Effector memory CD4-positive, alpha-beta T cell (primary cell): Measurements from ENCODE around the gene CAPG.

Experiments used
- DNase-seq, 3 donors: peaks; one replicate each; pipeline ENCODE4 v3.0.0-alpha.2; 2020
- H3K27ac ChIP-seq: 2 replicates; pipeline ENCODE4 v1.7.0; 2013; ENCODE audit warnings: mild to moderate bottlenecking, low read length, moderate library complexity; ENCODE audit not compliant: insufficient read depth, poor library complexity, severe bottlenecking
- H3K27me3 ChIP-seq: replicated peaks from 2 replicates; pipeline ENCODE4 v1.7.0; 2013; ENCODE audit warnings: mild to moderate bottlenecking, low read length; ENCODE audit not compliant: insufficient read depth, control insufficient read depth, poor library complexity, severe bottlenecking
- H3K36me3 ChIP-seq: 2 replicates; pipeline ENCODE4 v1.7.0; 2013; ENCODE audit warnings: mild to moderate bottlenecking, low read length, moderate library complexity; ENCODE audit not compliant: control insufficient read depth, insufficient read depth
- H3K4me1 ChIP-seq: 2 replicates; pipeline ENCODE4 v1.7.0; 2013; ENCODE audit warnings: low read length, mild to moderate bottlenecking; ENCODE audit not compliant: control insufficient read depth, insufficient read depth, poor library complexity, severe bottlenecking
- H3K4me3 ChIP-seq: 2 replicates; pipeline ENCODE4 v1.7.0; 2013; ENCODE audit warnings: low read length, low read depth, mild to moderate bottlenecking; ENCODE audit not compliant: insufficient read depth, poor library complexity, severe bottlenecking
- H3K9me3 ChIP-seq: 2 replicates; pipeline ENCODE4 v1.7.0; 2013; ENCODE audit warnings: mild to moderate bottlenecking, low read length, moderate library complexity; ENCODE audit not compliant: control insufficient read depth

Gene CAPG

DNA sequence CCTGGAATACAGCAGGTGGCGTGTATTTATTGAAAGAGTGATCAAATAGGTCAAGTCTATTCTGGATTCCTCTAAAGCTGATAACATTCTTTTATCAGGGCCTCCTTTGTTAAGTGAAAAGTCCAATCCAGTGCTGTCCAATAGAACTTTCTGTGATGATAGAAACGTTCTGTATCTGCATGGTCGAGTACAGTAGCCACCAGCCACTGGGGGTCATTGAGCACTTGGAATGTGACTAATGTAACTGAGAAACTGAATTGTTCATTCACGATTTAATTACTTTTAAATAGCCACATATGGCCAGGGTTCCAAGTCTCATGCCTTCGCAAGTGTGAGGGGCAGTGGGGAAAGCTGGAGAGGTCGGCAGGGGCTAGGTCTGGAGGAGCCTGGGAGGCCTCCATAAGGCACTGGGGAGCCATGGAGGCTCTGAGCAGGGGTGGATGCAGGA lies 28.9 kb upstream of the CAPG start:
- H3K36me3 ChIP-seq: no peaks in the 10 kb centered on the region
- H3K27me3 ChIP-seq: no peaks in the 10 kb centered on the region
- DNase-seq: no peak
- H3K4me3 ChIP-seq: no peak overlapping the region
- no peaks in the 10 kb centered on the region for H3K9me3 ChIP-seq
- H3K4me1 ChIP-seq: peaks cover 16% of the 10 kb centered on the region
- H3K27ac ChIP-seq: no peak overlapping the region

DNA sequence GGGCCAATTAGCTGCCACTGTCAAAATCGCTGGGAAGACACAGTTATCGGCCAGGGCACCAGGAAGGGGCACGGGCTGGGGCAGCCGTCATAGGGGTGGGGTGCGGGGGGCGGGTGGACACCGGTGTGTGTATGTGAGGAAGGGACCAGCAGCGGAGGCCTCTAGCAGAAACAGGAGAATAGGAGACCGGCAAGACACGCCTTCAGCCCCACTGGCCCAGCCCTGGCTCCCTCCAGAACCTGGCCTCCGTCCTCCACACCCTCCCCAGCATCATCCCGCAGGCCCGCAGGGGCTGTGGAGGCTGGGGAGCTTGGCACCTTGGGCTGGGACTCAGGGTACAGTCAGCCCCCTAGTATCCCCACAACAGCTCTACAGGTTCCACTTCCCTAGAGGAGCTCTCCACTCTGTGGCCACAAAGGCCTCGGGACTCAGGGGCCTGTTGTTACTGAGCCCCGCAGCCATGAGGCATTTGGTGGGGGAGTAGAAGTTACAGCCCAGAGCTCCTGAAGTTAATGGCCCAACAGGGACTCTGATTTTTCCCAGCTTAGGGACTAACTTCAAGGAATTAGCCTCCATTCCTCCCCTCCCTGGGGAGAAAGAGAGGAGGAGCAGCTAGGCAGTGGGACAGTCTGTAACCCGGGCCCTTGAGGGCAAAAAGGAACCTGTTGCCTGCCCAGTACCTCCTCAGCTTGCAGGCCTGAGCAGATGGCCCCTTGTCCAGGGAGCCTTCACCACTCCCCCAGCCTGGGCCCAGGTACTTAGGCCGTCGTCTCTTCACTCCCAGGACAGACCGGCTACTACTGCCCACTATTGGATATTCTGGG lies 28.2 kb upstream of the CAPG start:
- Histone ChIP-seq H3K4me1 (peaks cover 16% of the 10 kb centered on the region), H3K9me3 (no peaks in the 10 kb centered on the region)

DNA sequence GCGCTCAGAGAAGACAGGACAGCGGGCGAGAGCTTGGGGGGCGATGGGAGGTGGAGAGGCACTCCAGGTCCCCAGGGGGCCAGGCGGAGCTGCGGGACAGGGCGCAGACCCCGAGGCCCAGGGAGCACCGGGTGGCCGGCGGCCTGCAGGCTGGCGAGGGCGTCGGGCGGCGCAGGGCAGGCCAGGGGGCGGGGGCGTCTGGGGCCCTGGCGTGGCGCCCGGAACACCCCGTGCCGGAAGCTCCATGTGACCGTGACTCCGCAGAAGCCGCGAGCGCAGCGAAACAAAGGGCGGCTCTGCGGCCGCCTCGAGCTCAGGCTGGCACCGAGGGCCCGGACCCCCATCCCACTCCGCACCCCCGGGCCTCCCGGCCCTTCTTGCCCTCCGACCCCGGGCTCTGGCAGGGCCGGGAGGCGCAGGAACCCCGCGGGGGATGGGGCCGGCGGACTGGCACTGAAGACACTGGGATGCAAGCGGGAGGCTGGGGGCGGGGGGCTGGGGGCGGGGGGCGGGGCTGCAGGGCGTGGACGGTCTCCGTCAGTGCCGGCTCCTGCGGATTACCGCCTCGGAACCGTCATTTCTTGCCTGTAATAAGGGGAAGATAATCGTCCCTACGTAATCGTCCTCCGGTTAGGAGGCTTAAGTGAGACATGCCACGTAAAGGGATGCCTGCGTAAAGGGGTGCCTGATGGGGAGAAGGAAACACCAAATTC lies 27.5 kb upstream of the CAPG start:
- Histone ChIP-seq H3K36me3 (no peaks in the 10 kb centered on the region), H3K4me1 (peaks cover 16% of the 10 kb centered on the region), H3K9me3 (no peaks in the 10 kb centered on the region), H3K27me3 (no peaks in the 10 kb centered on the region), H3K27ac (peak overlapping the region; percentile 72), H3K4me3 (peak overlapping the region; percentile 47)
- DNase-seq: peak; percentile 65 to 68 (median 66)

More for the DNA sequence above, 28.2 kb upstream of the CAPG start:
- Histone ChIP-seq H3K27me3 (no peaks in the 10 kb centered on the region), H3K4me3 (peak overlapping the region; percentile 47), H3K36me3 (no peaks in the 10 kb centered on the region), H3K27ac (peak overlapping the region; percentile 72)
- DNase-seq: no peak

DNA sequence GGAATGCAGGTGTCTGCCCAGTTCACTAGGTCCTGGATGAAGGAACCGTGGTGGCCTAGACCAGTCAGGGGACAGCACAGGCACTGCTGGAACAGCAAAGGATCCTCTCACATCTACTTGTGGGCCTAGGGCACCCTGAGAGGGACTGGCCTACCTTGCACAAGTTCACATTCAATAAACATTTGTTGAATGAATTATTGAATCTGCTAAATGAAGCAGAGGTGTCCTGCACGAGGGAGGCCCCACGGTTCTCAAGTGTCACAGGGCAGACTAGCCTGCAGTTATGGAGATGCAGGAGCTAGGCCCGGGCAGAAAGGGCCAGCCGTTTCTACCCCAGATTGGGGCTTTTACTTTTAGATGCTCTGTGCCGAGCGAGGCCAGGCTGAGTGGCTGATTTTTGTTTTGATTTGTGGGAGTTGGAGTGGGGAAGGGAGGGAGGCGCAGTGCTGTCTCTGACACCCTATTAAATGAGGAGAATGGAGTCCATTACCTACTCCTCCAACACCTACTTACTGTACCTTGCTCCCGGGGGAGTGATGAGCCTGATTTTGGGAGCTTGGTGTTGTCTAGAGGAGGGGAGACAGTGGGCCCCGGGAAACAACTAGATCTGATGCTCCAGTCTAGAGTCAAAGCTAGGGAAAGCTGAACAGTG lies 26.8 kb upstream of the CAPG start:
- DNase-seq: no peak
- Histone ChIP-seq H3K4me1 (peaks cover 16% of the 10 kb centered on the region), H3K9me3 (no peaks in the 10 kb centered on the region), H3K27ac (peak overlapping the region; percentile 72), H3K4me3 (peak overlapping the region; percentile 47), H3K27me3 (no peaks in the 10 kb centered on the region), H3K36me3 (no peaks in the 10 kb centered on the region)

DNA sequence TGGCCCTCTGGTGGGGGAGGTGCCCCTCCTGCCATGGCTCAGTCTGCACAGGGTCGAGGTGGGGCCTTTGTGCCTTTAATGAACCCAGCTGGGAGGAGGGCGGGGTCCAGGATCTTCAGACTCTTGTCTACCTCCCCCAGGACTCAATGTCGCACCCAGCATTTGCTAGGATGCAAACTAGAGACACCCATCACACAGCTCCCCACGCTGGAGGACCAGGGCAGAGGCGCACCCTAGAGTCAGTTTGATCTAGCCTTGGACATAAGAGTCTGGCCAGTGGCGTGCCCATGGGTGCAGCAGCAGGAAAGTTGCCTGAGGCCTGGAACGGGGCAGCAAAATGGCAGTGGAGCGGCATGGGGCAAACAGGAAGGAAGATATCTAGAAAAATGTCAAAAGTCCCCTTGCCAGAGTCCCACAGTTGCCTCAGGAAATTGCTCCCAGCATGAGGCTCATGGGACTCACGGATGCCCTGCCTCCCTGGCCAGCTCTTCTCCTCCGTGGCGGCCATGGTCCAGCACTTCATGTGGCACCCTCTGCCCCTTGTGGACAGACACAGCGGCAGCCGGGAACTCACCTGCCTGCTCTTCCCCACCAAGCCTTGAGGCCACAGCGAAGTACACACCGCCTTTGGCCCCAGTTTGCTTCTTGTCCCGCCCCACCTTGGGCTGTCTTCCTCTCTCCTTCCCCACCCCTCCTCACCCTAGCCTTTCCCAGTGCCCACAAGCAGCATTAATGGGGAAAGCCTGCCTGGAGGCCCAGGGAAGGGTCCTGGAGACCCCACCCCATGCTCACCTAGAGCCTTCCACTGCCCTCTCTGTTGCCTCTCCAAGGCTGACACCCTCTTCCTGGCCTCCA lies 26.0 kb upstream of the CAPG start:
- Histone ChIP-seq H3K36me3 (no peaks in the 10 kb centered on the region), H3K4me1 (peaks cover 16% of the 10 kb centered on the region), H3K9me3 (no peaks in the 10 kb centered on the region), H3K27me3 (no peaks in the 10 kb centered on the region), H3K4me3 (no peak overlapping the region), H3K27ac (no peak overlapping the region)
- no peak for DNase-seq

DNA sequence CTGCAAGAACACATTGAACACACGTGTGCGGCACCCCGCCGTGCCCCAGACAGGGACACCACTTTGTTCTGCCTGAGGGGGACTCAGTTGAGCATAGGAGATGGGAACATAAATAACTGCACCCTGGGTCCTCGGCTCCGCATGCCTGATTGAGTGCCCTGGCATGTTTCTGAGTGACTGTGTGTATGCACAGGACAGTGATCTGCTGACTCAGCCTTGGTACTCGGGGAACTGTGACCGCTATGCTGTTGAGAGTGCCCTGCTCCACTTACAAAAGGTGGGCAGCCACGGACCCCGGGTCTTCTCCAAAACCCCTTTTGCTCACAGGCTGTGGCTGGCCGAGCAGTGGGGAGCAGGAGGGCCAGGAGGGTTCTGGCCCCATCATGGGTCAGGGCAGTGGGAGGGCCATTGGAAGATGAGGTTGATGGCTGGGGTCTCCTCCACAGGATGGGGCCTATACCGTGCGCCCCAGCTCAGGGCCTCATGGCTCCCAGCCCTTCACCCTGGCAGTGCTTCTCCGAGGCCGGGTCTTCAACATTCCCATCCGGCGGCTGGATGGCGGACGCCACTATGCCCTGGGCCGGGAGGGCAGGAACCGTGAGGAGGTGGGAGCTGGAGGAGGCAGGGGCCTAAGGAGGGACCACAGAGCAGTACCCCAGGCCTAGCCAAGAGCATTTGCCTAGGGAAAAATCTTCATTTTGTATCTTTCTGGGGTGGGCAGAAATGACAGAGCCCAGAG lies 25.2 kb upstream of the CAPG start:
- no peak for DNase-seq
- Histone ChIP-seq H3K27me3 (no peaks in the 10 kb centered on the region), H3K4me1 (peaks cover 16% of the 10 kb centered on the region), H3K4me3 (no peak overlapping the region), H3K27ac (no peak overlapping the region), H3K9me3 (no peaks in the 10 kb centered on the region), H3K36me3 (no peaks in the 10 kb centered on the region)

DNA sequence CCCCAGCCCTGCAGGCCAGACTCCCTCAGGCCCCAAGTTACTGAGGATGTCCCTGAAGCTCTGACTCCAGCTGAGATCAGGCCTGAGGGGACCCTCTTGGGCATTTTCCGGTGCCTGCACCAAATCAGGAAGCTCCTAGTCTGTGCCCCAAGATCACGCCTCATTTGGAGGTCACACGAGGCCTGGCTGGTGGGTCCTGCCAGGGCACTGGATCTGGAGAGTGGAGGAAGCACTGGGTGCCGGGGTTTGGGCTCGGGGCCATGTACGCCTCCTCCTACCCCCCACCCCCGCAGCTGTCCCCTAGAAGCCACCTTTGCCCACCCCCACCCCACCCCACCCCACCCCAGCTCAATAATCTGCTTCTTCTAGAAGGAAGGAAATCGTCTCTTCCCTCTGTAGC lies 24.5 kb upstream of the CAPG start:
- no peak overlapping the region for H3K4me3 ChIP-seq
- H3K27me3 ChIP-seq: no peaks in the 10 kb centered on the region
- H3K9me3 ChIP-seq: no peaks in the 10 kb centered on the region
- no peaks in the 10 kb centered on the region for H3K36me3 ChIP-seq
- no peak for DNase-seq
- H3K4me1 ChIP-seq: peaks cover 16% of the 10 kb centered on the region
- H3K27ac ChIP-seq: no peak overlapping the region

DNA sequence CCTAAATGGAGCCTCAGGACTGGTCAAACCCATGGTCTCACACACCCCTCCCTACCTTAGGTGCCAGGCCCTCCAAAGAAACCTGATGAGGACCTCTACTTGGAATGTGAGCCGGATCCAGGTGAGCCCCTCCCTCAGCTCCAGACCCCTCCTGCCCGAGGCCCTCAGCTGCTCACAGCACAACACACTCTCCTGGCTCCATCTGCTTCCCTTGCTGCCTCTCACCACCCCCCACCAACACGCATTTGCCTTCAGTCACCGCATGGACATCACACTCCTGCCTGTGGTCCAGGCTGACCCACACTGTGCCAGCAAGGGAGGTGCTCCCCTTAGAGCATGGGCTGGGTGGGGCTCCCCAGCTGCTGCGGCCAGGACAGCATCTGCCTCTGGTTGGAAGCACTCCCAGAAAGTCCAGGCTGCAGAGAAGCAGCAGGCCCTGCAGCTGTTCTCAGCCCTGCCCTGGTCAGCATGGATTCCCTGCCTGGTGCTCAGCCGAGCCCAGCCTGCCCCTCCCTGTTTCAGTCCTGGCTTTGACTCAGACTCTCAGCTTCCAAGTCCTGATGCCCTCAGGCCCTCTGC lies 23.4 kb upstream of the CAPG start:
- H3K27ac ChIP-seq: no peak overlapping the region
- no peak overlapping the region for H3K4me3 ChIP-seq
- no peak for DNase-seq
- no peaks in the 10 kb centered on the region for H3K9me3 ChIP-seq
- peaks cover 14% of the 10 kb centered on the region for H3K4me1 ChIP-seq
- no peaks in the 10 kb centered on the region for H3K36me3 ChIP-seq
- no peaks in the 10 kb centered on the region for H3K27me3 ChIP-seq
